ENCODE data around the gene ZMYND10. TPM values are rescaled to one million over a fixed set of nuclear protein-coding genes. Genes with fewer than 3 reads are reported as not detected.

The ZMYND10 gene
- total RNA-seq, 1 experiment from 2014 or later = 0.74 TPM

DNA sequence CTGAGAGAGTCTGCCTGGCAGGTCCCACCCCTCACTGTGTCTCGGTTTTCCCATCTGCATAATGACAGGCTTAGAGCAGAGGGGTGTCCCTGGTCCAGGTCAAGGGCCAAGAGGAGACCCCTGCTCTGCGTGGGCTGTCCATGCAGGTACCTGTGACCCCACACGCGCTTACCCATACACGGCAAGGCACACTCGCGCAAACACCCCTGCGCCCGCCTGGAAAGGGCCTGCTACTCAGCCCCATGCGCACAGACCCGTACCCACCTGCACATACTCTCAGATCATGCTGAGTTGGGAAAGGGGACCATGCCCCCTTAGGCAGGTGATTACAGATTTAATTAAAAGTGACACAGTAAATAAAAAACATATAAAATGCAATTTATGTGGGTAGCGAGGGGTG lies 37.2 kb upstream of the ZMYND10 start (continued):
- TF ChIP-seq TEAD1 (CRISPR knock-in tag; IDR thresholded peaks at IDR 0.05) (no peak), MXD4 (CRISPR knock-in tag; IDR thresholded peaks at IDR 0.05; ENCODE audit: borderline replicate concordance) (no peak)
- TF ChIP-seq, protein P1, sequence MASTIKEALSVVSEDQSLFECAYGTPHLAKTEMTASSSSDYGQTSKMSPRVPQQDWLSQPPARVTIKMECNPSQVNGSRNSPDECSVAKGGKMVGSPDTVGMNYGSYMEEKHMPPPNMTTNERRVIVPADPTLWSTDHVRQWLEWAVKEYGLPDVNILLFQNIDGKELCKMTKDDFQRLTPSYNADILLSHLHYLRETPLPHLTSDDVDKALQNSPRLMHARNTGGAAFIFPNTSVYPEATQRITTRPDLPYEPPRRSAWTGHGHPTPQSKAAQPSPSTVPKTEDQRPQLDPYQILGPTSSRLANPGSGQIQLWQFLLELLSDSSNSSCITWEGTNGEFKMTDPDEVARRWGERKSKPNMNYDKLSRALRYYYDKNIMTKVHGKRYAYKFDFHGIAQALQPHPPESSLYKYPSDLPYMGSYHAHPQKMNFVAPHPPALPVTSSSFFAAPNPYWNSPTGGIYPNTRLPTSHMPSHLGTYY (CRISPR knock-in tag; IDR thresholded peaks at IDR 0.05) = no peak
- TF ChIP-seq, protein P2, sequence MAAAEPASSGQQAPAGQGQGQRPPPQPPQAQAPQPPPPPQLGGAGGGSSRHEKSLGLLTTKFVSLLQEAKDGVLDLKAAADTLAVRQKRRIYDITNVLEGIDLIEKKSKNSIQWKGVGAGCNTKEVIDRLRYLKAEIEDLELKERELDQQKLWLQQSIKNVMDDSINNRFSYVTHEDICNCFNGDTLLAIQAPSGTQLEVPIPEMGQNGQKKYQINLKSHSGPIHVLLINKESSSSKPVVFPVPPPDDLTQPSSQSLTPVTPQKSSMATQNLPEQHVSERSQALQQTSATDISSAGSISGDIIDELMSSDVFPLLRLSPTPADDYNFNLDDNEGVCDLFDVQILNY (CRISPR knock-in tag; IDR thresholded peaks at IDR 0.05) = no peak

DNA sequence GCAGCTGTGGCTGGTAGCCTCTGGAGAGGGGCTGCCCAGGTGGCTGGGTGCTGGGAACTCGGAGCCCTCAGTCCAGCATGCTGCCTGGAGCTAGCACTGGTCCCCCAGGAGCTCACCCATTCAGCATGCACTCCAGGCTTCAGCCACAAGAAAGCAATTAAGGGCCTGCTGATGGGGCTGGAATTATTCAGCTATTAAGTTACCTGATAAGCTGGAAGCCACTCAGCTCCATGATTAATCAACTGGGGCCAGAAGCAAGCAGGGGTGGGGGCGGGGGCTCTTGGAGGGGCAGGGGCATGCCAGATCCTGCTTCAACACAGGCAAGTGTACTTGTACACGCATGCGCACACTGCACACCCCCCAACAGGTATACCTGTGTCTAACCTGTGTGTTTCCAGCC lies 35.9 kb upstream of the ZMYND10 start:
- CTCF ChIA-PET = interaction anchor here (0.6 to 1.4 kb wide), 4 partner anchors 11 to 169 kb away, joined by 4 to 9 read pairs (median 4); no protein-coding TSS in a partner anchor
- H3K4me3 Mint-ChIP-seq = no peak overlapping the region
- no peaks in the 10 kb centered on the region for H3K9me3 Mint-ChIP-seq
- no peak for TF ChIP-seq TCF7 (CRISPR knock-in tag; IDR thresholded peaks at IDR 0.05; ENCODE audit: low read depth)
- no peak for TF ChIP-seq SMAD3 (CRISPR knock-in tag; IDR thresholded peaks at IDR 0.05; ENCODE audit: borderline replicate concordance)
- TF ChIP-seq, protein P3, sequence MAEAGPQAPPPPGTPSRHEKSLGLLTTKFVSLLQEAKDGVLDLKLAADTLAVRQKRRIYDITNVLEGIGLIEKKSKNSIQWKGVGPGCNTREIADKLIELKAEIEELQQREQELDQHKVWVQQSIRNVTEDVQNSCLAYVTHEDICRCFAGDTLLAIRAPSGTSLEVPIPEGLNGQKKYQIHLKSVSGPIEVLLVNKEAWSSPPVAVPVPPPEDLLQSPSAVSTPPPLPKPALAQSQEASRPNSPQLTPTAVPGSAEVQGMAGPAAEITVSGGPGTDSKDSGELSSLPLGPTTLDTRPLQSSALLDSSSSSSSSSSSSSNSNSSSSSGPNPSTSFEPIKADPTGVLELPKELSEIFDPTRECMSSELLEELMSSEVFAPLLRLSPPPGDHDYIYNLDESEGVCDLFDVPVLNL (CRISPR knock-in tag; IDR thresholded peaks at IDR 0.05; ENCODE audit: borderline replicate concordance, low read depth) = no peak
- no peak for DNase-seq (ENCODE audit: low spot score)
- H3K27me3 Mint-ChIP-seq (ENCODE audit: low read depth) = no peaks in the 10 kb centered on the region
- H3K36me3 Mint-ChIP-seq = no peaks in the 10 kb centered on the region
- no peak overlapping the region for H3K27ac Mint-ChIP-seq
- 0 out of 2 replicates have a peak, but pooled peaks cover 2% of the 10 kb centered on the region for H3K4me1 Mint-ChIP-seq
- POLR2A ChIA-PET = no interaction called here
- no peak for ATAC-seq

DNA sequence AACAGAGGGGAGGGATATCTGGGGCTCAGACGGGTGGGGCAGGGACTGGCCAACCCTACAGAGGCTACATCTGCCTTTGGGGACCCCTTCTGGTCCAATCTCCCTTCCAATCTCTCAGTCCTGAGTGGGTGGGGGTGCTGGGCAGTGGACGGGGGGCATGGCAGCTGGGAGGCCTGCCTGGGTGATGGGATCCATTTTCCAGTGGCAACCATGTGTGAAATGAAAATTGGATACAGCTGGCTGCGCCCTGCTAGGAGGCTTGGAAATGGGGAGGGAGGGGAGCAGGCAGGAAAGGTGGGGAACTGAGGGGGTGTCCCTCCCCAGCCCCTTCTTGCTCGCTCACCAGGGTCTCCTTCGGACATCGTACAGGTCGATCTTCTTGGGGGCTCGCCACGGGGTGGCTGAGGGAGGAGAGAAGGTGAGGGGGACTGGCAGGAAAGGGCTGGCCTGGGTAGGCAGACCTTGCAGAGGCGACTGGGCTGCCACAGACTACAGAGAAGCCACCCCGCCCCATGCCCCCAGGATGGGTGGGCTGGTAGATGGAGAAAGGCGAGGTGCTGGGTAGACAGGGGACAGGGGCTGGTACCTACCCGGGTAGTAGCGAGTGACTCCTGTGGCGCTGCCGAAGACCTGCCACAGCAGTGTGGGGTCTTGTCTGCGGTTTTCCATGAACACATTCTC lies 35.0 kb upstream of the ZMYND10 start:
- Mint-ChIP-seq H3K36me3 (no peaks in the 10 kb centered on the region), H3K9me3 (no peaks in the 10 kb centered on the region), H3K4me1 (0 out of 2 replicates have a peak, but pooled peaks cover 2% of the 10 kb centered on the region), H3K4me3 (no peak overlapping the region), H3K27ac (no peak overlapping the region), H3K27me3 (ENCODE audit: low read depth) (no peaks in the 10 kb centered on the region)
- no peak for DNase-seq (ENCODE audit: low spot score)
- CTCF ChIA-PET = interaction anchor here (0.6 to 1.4 kb wide), 4 partner anchors 10 to 170 kb away, joined by 3 to 9 read pairs (median 4); no protein-coding TSS in a partner anchor
- ATAC-seq = no peak
- POLR2A ChIA-PET = no interaction called here
- TF ChIP-seq, protein P4, sequence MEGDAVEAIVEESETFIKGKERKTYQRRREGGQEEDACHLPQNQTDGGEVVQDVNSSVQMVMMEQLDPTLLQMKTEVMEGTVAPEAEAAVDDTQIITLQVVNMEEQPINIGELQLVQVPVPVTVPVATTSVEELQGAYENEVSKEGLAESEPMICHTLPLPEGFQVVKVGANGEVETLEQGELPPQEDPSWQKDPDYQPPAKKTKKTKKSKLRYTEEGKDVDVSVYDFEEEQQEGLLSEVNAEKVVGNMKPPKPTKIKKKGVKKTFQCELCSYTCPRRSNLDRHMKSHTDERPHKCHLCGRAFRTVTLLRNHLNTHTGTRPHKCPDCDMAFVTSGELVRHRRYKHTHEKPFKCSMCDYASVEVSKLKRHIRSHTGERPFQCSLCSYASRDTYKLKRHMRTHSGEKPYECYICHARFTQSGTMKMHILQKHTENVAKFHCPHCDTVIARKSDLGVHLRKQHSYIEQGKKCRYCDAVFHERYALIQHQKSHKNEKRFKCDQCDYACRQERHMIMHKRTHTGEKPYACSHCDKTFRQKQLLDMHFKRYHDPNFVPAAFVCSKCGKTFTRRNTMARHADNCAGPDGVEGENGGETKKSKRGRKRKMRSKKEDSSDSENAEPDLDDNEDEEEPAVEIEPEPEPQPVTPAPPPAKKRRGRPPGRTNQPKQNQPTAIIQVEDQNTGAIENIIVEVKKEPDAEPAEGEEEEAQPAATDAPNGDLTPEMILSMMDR (IDR thresholded peaks at IDR 0.05) = no peak
- TF ChIP-seq SP1 (CRISPR knock-in tag; conservative IDR thresholded peaks at IDR 0.05) = no peak
- TF ChIP-seq, protein P5, sequence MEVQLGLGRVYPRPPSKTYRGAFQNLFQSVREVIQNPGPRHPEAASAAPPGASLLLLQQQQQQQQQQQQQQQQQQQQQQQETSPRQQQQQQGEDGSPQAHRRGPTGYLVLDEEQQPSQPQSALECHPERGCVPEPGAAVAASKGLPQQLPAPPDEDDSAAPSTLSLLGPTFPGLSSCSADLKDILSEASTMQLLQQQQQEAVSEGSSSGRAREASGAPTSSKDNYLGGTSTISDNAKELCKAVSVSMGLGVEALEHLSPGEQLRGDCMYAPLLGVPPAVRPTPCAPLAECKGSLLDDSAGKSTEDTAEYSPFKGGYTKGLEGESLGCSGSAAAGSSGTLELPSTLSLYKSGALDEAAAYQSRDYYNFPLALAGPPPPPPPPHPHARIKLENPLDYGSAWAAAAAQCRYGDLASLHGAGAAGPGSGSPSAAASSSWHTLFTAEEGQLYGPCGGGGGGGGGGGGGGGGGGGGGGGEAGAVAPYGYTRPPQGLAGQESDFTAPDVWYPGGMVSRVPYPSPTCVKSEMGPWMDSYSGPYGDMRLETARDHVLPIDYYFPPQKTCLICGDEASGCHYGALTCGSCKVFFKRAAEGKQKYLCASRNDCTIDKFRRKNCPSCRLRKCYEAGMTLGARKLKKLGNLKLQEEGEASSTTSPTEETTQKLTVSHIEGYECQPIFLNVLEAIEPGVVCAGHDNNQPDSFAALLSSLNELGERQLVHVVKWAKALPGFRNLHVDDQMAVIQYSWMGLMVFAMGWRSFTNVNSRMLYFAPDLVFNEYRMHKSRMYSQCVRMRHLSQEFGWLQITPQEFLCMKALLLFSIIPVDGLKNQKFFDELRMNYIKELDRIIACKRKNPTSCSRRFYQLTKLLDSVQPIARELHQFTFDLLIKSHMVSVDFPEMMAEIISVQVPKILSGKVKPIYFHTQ (CRISPR knock-in tag; IDR thresholded peaks at IDR 0.05) = no peak
- TF ChIP-seq, protein P6, sequence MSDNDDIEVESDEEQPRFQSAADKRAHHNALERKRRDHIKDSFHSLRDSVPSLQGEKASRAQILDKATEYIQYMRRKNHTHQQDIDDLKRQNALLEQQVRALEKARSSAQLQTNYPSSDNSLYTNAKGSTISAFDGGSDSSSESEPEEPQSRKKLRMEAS (CRISPR knock-in tag; IDR thresholded peaks at IDR 0.05) = no peak

Measured in WTC11 (cell line).